Keratinocyte (primary cell): ENCODE data around the gene PTPRB.

Source experiments
- EZH2 ChIP-seq: IDR thresholded peaks from one replicate; pipeline ENCODE4 v1.6.1; 2012; ENCODE audit warnings: inconsistent platforms, mild to moderate bottlenecking, low read length, moderate library complexity
- TF ChIP-seq, protein P1 (sequence below), 3 experiments: IDR thresholded peaks in 1 of 3; conservative IDR thresholded peaks in 1 of 3; optimal IDR thresholded peaks in 1 of 3; 2 replicates in 2 of 3; 3 replicates in 1 of 3; pipeline versions ENCODE3 to v1.5.1; 2011; ENCODE audit warnings: low read length in 3 of 3, mild to moderate bottlenecking in 3 of 3, moderate library complexity in 2 of 3, control low read depth in 1 of 3, inconsistent platforms in 1 of 3; ENCODE audit not compliant: insufficient read depth in 2 of 3; ENCODE audit errors: extremely low read depth in 1 of 3

GRCh38 chr12:70603044-70603443 is 34.2 kb downstream of the PTPRB start:
- TF ChIP-seq, protein P1, sequence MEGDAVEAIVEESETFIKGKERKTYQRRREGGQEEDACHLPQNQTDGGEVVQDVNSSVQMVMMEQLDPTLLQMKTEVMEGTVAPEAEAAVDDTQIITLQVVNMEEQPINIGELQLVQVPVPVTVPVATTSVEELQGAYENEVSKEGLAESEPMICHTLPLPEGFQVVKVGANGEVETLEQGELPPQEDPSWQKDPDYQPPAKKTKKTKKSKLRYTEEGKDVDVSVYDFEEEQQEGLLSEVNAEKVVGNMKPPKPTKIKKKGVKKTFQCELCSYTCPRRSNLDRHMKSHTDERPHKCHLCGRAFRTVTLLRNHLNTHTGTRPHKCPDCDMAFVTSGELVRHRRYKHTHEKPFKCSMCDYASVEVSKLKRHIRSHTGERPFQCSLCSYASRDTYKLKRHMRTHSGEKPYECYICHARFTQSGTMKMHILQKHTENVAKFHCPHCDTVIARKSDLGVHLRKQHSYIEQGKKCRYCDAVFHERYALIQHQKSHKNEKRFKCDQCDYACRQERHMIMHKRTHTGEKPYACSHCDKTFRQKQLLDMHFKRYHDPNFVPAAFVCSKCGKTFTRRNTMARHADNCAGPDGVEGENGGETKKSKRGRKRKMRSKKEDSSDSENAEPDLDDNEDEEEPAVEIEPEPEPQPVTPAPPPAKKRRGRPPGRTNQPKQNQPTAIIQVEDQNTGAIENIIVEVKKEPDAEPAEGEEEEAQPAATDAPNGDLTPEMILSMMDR (optimal IDR thresholded peaks at IDR 0.05 in 1 of 3, IDR thresholded peaks at IDR 0.05 in 1 of 3, conservative IDR thresholded peaks at IDR 0.05 in 1 of 3; ENCODE audit: extremely low read depth in 1 of 3, insufficient read depth in 2 of 3, low read length in 3 of 3): no peak
- no peak for TF ChIP-seq EZH2
